ENCODE data around the gene CHST11. TPM values are rescaled to one million over a fixed set of nuclear protein-coding genes. Genes with fewer than 3 reads are reported as not detected.

CHST11 gene
- polyA plus RNA-seq, 4 donors = 6.6 to 8.7 (median 7.2) TPM

- no peak for DNase-seq (ENCODE audit: low read depth in 4 of 4, low spot score in 2 of 4)
Measured at GRCh38 chr12:104499668-104500332, 43.1 kb downstream of the CHST11 start.

GRCh38 chr12:104501115-104501514, 44.4 kb downstream of the CHST11 start:
- no peak for DNase-seq (ENCODE audit: low read depth in 4 of 4, low spot score in 2 of 4)

- no peak for DNase-seq (ENCODE audit: low read depth in 4 of 4, low spot score in 2 of 4)
Measured at GRCh38 chr12:104501660-104502059, 44.9 kb downstream of the CHST11 start.

- DNase-seq (ENCODE audit: low read depth in 4 of 4, low spot score in 2 of 4) = no peak
Measured at GRCh38 chr12:104502217-104502616, 45.5 kb downstream of the CHST11 start.

DNA sequence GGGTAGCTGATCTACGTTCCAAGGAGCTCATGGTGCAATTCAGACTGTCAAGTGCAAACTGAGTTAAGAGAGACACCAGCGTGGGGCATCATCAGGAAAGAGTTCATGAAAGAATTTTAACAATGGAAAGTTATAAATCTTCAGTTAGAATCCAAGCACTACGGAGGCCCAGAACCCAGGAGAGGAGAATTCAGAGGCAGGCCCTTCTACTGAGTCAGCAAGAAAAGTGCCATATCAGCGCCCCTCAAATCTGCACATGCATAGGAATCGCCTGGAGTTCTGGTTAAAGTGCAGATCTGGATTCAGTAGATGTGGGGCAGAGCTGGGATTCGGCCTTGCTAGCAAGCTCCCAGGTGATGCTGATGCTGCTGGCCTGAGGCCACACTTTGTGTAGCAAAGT, 45.9 kb downstream of the CHST11 start:
- DNase-seq (ENCODE audit: low read depth in 4 of 4, low spot score in 2 of 4) = no peak

DNA sequence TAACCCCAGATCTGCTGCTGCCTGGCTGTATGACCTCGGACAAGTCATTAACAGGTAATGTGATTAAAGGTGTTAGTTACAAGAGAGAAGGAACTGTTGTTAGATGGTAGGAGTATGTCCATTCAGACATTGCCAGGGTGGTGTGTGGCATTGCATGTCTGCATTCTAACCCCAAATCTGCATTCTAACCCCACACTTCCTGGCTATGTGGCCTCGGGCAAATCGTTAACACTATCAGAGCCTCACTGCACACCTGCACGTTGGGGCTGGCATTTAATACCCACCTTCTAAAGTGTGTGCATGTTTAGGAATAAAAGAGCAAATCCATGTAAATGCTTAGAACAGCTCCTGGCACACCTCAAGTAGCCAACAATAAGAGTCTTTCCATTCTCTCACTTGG, 46.4 kb downstream of the CHST11 start:
- DNase-seq (ENCODE audit: low read depth in 4 of 4, low spot score in 2 of 4) = no peak

GRCh38 chr12:104504146-104504545, 47.4 kb downstream of the CHST11 start:
- DNase-seq (ENCODE audit: low read depth in 4 of 4, low spot score in 2 of 4) = no peak

DNA sequence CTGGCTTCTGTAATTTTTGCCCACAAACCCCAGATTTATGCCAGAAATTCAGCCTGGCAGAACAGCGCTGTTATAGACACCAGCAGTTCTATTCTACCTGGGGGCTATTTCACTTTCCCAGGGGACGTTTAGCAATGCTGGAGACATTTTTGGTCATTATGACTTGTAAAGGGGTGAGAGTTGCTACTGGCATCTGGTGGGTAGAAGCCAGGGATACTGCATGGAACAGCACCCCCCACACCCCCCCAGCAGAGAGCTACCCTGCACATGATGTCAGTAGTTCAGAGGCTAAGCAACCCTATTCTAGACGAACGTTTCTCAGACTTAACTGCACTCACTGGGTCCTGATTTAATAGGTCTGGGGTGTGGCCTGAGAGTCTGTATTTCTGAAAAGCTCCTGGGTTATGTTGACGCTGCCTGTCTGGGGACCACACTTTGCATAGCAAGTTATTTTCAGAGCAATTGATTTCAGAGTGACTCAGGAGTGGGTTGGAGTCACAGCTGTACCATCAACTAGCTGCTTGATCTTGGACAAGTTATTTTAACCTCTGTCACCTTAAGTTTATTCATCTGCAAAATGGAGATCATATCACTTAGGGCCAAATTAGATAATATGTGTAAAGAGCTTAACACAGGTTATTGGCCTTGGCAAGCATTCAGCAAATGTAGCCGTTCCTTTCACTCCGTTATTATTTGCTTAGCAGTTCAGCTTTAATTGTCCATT, 48.5 kb downstream of the CHST11 start:
- DNase-seq (ENCODE audit: low read depth in 4 of 4, low spot score in 2 of 4) = no peak

DNA sequence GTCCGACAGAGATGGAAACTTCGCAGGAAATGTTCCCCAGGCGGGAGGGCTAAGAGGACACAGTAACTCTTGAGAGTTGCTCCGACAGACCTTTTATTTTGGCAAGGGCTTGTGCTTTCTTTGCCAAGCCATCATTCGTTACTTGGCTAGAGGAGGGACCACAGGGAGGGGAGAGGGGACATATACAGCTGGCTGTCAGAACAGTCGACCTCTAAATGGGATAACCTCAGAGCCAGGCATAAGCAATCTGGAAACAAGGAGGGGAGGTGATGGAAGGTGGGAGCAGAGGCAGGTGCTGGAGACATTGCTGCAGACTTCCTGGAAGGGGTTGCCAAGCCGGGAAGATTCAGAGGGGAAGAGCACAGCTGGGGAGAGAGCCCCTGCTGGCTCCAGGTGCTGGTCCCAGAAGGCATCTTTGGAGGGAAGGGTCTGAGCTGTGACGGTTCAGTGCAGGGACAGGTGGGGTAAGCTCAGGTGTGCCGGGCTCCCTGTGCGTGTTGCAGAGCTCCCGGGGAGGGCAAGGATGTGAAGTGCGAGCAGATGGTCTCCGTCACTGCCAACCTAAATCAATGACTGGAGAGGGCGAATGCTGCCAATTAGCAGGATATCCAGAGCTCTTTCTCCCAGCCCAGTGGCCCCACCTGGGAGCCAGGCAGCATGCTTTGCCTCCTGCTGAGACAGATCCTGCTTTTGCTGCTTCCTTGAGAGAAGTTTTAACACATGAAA, 50.1 kb downstream of the CHST11 start:
- DNase-seq (ENCODE audit: low read depth in 4 of 4, low spot score in 2 of 4) = no peak

- DNase-seq (ENCODE audit: low read depth in 4 of 4, low spot score in 2 of 4) = no peak
Measured at GRCh38 chr12:104507672-104508071, 50.9 kb downstream of the CHST11 start.

- no peak for DNase-seq (ENCODE audit: low read depth in 4 of 4, low spot score in 2 of 4)
Measured at GRCh38 chr12:104508752-104509446, 52.2 kb downstream of the CHST11 start.

DNA sequence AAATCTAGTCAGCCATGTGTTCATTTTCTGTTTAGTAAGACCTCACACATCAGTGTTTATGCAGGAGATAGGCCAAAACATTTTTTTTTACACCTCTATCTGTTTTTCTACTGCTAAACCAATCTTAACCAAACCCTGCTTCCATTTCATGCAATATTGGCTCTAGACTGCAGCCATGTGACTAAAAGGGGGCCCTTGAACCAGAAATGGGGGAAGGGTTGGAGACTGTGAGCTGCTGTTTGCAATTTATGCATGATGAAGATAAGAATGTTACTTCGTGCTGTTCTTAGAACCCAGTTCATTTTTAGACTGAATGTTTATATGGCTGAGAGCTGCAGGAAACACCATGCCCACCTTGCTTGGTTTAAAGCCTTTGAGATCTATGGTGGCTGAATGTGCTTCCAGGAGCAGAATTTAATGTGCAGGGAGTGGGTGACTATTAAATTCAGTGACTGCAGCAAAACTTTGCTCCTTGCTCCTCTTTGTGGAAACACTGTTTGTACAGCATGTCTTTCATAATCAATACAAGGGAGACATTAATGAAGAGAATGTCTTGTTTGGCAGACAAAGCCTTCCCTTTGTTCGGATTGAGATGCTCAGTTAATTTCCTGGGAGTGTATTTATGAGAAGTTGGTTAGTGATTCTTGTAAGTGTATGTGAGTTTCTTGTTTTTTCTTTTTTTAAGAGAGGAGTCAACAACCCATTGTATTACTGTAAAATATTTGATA, 53.6 kb downstream of the CHST11 start:
- DNase-seq (ENCODE audit: low read depth in 4 of 4, low spot score in 2 of 4) = no peak

- no peak for DNase-seq (ENCODE audit: low read depth in 4 of 4, low spot score in 2 of 4)
Measured at GRCh38 chr12:104510873-104511440, 54.2 kb downstream of the CHST11 start.

DNA sequence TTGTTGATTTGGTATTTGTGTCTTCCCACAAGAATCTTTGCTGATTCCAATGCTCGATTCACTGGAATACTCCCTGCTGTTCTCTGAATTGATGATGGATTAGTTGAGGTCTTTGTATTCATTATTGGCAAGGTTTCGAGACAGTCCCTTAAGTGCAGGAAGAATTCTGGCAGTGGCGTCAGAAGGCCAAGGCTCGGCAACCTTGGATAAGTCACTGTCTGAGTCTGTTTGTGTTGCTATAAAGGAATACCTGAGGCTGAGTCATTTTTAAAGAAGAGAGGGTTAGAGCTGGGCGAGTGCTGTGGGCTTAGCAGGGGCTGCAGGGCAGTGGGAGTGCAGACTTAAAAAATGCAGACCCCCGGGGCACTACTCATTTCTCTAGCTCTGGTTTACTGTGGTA, 56.9 kb downstream of the CHST11 start:
- no peak for DNase-seq (ENCODE audit: low read depth in 4 of 4, low spot score in 2 of 4)

- no peak for DNase-seq (ENCODE audit: low read depth in 4 of 4, low spot score in 2 of 4)
Measured at GRCh38 chr12:104514092-104514810, 57.5 kb downstream of the CHST11 start.

- no peak for DNase-seq (ENCODE audit: low read depth in 4 of 4, low spot score in 2 of 4)
Measured at GRCh38 chr12:104515899-104516298, 59.2 kb downstream of the CHST11 start.

GRCh38 chr12:104516821-104517220, 60.1 kb downstream of the CHST11 start:
- no peak for DNase-seq (ENCODE audit: low read depth in 4 of 4, low spot score in 2 of 4)

GRCh38 chr12:104517880-104518279, 61.1 kb downstream of the CHST11 start:
- DNase-seq (ENCODE audit: low read depth in 4 of 4, low spot score in 2 of 4) = no peak

Data from left renal cortex interstitium (tissue), 4 donors.